Islet precursor cell (in vitro differentiated cells): ENCODE data around the gene WWOX.

Source experiments
- DNase-seq: peaks from one replicate; pipeline ENCODE4 v3.0.0-alpha.2; 2018

Gene WWOX

DNA sequence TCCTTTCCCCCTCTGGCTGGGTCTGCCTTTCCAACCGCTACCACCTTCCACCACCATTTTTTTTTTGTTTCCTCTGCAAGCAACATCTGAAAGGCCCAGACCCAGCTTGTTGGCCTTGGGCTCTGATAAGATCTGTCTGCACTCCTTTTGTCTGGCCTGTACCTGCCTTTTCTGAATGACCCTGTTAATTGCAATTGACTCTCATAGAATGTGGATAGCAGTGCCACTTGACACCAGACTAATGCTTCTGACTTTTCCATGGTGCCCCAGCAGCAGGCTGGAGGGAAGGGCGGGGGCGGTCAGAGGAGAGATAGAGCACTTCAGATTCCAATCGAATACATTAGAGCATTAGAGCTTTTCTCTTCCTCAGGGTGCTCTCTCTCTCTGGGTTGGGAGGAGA is 538.9 kb downstream of the WWOX start:
- peak; percentile 93 for DNase-seq

DNA sequence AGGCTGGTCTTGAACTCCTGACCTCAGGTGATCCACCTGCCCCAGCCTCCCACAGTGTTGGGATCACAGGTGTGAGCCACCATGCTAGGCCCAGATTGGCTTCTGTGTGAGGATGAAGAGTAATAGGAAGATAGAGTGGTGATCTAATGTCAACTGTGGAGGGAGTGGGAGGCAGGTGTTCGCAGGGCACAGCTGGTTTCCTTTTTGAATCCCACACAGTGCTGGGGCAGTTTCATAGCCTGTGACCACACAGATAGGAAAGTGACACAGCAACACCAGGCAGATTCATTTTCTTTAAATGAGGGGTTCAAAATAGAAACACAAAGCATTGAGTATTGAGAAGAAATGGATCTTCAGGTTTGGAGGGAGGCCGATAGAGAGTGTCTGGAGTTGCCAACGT is 540.3 kb downstream of the WWOX start:
- no peak for DNase-seq

DNA sequence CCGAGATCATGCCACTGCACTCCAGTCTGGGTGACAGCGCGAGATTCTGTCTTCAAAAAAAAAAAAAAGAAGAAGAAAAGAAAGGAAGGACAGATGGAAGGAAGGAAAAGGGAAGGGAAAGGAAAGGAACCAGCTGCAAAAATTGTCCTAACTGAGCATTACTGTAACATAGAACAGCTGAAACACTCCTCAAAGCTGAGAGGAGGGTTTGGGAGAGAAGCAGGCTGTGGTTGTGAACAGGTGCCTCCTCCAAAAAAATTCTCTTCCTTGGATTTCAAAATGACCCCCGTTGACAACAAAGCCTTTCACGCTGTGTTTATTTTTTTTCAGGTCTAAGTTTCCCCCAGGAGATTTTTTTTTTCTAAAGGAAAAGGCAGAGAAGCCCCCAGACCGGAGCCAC is 541.4 kb downstream of the WWOX start:
- DNase-seq = no peak

DNA sequence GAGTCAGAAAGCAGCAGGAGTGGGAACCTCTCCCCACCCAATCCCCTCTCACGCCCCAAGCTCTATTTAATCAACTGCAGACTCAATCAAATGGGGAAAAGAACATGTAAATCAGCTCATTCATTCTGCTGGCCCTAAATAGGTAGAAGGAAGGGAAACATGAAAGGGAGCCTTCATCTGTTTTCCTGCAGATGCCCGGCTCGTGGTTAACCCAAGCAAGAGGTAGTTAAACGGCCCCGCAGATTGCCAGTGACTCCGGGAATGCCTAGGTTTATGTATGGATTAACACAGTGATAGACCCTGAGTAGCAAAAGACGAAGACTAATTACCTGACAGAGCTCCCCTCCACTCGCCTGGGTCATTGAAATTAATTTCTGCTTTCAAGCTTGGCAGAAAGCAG is 542.0 kb downstream of the WWOX start:
- peak; percentile 77 for DNase-seq

DNA sequence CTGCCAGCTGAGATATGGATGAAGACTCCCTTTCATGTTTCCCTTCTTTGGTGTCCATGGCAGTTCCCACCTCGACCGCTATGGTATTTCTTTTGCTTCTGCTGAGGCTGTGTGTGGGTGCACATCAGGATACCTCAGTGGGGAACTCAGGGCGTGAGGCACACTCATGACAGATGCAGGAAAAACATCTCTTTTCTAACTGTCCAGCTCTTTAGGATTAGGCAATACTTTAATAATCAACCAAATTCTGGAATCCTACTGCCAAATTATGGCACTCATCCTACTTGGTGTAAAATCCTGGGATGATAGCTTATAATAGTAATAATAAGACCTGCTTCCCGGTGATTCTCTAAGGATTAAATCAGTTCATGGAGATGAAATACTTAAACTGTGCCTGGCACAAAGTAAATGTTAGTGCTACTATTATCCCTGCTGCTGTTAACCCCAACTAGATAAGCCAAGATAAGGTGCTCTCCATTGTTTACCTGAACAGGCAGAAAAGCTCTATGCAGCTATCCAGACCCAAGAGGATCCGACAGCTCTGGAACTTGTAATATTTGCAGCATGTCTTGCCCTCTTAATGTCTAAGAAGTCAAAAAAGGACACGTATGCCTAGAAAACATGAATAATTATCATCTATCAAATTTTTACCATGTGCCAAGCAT is 543.3 kb downstream of the WWOX start:
- DNase-seq = no peak

DNA sequence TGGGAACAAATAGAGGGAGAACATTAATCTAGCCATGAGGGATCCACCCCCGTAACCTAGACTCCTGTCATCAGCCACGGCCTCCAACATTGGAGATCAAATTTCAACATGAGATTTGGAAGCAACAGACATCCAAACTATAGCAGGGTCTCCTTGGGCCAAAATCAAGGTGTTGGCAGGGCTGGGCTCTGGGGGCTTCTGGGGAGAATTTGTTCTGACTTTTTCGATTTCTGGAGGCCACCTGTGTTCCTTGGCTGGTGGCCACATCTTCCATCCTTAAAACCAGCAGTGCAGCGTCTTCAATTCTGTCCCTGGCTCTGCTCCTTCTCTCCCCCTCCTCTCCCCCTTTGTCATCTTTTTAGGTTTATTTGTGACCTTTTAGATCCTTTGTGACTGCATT is 546.2 kb downstream of the WWOX start:
- DNase-seq = no peak

DNA sequence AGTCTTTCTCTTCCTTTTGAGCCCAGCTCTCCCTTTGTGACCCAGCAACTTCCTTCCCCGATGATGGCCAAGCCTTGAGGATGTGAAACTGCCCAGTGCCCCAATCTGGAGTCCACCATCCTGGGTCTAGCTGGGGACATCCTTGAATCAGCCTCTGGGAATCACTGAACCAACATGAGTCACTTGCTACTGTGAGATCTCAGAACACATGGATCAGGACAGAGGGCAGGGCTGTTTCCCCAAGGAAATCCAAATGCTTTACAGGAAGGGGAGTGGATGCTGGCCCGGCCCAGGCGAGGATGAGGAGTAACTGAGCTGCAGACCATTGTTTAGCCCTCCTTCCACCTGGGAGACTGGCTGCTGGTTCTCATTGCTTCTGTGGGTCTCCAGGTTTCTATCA is 547.6 kb downstream of the WWOX start:
- DNase-seq = no peak

DNA sequence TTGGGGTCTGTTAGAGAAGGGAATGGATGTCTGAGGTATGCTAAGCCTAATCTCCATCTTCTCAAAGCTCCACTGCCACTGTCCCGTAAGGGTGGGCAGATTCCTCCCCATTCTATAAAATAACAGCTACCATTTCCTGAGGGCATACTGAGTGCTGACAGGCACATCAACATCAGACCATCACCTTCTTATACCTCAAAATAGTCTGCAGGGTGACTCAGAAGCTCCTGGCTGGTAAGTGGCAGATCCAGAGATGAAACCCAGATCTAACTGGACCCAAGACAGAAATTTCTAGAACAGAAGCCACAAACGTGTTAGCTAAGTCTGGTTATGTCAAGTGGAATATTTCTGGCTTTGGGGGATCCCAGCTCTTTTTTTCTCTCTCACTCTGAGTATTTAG is 548.0 kb downstream of the WWOX start:
- DNase-seq = no peak

DNA sequence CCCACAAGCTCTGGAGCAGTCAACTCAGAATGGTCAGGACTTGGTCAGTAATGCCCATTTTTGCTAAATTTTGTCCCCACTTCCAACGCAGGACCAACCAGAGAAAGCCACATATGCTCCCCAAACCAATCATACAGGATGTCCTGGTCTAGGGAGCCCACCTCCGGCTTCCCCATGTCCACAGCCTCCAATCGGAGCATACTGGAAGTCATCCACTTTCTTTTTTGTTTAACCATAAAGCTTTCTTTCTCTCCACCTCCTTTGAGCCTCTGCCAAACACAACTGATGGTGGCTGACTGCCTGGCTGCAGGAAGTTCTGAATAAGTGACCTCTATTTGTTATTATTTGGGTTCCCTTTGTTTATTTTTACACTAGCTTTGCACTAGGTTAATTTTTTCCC is 549.1 kb downstream of the WWOX start:
- DNase-seq = no peak

DNA sequence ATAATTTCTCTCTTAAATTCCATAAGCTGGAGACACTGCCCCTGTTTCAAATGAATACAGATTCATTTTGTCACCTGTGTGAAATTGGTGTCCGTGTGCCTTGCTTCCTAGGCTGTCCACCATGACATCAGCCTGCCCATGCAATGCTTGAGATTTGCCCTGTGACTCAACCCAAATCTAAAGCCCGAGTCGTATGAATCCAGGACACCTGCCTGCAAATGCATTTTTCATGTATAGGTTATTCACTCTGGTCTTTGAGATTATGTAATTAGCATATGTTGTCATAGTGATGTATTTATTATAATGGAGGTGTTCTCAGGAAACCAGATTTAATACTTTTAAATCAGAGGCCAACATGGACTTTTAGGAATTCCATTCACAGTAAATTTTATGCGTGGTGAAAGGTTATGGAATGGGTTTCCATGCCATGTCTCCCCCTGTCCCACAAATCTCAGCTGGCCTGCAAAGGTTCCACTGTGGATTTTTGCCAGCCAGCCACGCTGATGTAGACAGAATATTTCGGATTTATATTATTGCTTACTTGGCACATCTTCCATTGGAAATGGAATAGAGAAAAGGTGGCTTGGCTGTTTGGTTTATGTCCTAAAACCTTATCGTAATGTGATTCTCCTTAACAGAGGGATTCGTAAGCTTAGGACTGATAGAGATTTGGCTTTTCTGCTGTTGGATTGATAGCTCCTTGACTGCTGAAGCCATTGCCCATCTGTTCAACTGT is 551.1 kb downstream of the WWOX start:
- DNase-seq = no peak

DNA sequence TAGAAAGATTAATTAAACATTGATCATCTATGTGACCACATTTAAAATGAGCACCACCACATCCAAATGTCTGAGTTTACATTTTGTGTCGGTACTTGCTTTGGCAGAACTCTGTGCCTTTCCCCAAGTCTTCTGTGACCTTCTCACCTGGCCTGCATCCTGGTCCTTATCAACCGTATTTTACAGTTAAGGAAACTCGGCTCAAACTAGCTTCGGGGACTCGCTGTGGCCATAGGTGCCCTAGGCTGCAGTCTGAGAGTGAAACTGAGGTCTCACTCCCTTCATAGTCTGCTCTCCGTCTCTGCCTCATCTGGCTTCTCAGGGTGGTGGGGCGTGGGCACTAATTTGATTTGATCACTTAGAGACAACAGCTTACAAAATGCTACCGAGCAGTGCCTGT is 555.5 kb downstream of the WWOX start:
- no peak for DNase-seq

DNA sequence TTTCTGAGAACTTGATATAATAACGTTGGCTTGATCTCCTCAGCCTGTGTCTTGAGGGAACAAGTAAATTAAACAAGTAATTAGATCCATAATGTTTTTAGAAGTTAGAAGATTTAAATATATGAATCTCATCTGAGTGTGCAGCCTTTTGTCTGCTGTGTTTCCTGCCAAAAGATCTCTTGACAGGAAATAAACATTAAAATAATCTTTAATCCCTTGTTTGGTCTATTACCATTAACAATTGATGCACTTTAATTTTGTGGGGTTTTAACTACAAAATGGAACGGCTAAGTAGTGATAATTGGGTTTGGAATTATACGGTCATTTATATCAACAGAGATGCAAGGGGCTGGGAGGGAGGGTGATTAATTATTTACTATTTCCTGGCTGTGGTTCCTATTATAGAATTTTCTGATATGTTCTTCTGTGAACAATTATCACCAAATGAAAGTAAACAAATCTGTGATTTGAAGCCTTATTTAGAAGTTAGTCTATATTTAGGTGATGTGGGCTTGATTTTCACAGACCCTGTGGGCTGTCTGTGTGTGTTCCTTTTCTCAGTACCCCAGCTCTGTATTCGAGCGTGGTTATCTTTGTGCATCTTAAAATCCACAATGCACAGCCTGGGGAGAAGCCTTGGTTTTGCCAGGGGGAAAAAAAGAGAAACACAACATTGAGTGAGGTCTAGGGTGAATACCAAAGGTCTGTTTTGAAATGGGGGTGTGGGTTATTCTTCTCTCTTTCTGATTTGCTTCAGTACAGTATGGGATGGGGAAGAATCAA is 556.1 kb downstream of the WWOX start:
- peak; percentile 28 for DNase-seq

DNA sequence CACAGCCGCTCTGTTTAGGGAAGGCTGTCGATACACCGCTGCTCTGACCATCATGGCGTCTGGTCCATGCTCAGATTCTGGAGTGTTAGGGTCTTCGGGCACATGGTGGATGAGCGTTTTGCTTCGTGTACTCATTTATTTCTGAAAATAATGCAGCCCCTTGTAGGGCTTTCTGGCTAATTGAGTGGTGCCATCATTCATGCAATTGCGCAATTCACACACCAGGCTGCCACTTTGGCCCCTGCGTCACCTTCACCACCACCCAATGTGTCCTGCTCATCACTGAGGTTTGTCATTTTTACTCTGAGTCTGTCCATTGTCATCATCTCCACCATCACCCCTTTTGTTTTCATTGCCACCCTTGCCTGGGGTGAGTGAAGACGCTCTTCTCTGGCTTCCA is 557.4 kb downstream of the WWOX start:
- no peak for DNase-seq

DNA sequence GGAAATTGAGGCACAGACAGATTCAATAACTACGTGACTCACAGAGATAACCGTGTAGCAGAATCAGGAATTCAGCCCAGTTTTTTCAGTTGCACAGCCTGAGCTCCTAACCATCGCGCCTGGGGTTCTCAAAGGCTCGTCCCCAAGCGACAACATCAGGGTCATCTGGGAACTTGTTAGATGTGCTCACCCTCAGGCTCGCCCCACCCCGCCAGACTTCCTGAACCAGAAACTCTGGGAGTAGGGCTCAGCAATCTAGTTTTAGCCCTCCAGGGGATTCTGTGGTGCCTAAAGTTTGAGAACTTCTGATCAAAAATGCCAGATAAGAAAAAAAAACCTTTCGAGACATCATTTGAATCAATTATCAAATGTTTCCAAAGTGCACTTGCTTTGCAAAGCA is 559.8 kb downstream of the WWOX start:
- peak; percentile 89 for DNase-seq

DNA sequence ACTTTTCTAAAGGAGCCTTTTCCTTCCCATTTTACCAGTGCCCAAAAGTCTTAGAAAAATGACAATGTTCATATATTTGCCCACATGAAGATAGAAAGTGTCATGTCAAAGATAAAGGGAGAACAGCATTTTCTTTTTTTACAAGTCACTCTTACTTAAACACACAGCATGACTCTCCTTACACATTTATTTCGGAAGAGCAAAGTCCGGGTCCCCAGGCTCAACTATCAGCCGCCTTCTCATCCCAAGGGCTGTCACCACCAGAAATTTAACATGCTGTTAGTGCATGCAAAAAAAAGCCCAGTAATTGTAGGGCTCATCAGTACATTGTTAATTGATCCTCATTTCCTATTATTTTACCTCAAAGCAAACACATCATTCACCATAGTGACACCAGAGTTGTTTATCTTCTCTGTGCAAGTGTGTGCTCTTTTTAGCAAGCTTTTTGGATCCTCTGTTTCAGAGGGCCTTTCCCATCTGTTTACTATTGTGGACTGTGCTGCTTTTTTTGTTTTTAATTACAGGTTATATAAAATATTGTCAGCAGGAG is 560.3 kb downstream of the WWOX start:
- DNase-seq = no peak

DNA sequence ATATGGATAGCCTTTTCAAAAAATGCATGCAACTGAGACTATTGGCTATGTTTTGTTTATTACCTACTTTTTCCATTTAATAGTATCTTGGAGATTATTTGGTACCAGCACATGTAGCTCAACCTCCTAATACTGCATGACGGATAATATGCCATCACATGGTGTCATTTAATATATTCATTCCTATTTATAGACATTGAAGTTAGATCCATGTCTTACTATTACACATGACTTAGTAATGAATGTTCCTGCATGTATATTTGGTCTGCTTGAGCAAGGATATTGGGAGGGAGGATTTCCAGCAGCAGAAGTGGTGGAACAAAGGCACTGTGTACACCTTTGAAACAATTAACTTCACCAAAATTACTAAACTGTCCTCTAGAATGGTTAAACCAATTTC is 561.3 kb downstream of the WWOX start:
- no peak for DNase-seq

DNA sequence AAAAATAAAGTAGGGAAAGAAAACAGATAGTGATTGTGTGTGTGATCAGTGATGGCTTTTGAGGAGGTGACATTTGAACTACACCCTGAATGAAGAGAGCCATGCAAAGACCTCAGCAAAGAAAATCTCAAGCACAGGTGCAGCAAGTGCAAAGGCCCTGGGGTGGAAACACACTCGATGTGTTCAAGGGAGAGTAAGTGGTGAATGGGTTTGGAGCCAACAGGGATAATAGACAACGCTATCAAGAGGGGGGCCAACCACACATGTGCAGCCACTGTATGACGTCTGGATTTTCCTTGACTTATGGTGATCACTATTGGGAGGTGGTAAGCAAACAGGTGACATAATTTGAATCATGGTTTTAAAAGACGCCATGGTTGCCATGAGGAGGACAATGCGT is 564.2 kb downstream of the WWOX start:
- no peak for DNase-seq

DNA sequence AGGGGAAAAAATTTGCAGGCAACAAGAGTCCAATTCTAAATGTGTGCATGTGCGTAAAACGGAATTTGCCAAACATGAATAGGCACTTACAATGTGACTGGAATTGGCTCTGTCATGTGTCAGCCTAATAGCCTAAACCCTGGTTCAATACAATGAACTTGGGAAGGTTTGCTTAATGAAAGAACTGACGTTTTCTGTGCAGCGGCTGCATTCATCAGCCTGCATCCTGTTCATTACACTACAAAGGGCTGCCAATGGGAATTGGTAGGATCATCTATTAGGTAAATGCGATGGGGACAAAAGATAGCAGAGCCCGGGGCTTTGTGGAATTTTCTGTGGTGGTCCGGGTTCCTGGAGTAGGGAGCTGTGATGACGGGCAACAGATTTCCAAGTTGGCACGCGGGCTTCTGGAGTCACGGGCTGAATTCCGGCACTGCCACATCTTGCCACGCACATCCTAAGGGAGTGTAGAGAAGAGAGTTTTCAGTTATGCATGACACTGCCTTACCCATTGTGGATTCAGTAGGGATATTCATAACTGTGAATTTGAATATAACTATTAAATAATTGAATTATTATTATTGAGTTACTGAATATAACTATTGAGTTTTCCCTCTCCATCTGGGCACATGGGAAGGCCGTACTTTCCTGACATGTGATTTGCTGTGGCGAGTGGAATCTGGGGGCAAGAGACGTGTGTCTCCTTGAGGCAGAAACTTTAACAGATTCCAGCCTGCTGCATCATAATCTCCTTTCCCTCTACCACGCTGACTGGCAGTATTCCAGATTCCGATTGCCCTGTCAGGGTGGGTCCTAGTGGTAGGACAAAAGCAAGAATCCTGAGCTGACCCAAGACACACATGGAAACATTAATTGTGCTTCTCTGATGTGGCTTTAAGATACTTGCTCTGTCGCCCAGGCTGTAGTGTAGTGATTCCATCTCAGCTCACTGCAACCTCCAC is 565.6 kb downstream of the WWOX start:
- DNase-seq = no peak

DNA sequence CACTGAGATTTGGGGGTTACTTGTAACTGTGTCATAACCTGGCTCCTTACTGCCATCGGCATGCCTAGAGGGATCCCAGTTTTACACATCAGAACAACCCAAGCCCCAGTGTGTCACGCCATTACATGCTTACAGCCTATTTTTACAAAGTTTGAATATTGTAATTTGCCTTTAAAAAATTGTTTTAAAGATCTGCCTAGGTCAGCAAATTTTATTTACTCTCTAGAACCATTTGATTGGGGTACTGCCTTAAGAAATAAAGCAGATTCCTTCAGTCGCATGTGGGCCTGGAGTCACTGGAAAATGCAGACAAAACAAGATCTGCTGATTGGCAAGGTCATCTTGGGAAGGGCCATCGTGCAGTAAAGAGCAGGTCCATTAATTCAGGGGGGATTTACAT is 566.9 kb downstream of the WWOX start:
- DNase-seq = no peak

DNA sequence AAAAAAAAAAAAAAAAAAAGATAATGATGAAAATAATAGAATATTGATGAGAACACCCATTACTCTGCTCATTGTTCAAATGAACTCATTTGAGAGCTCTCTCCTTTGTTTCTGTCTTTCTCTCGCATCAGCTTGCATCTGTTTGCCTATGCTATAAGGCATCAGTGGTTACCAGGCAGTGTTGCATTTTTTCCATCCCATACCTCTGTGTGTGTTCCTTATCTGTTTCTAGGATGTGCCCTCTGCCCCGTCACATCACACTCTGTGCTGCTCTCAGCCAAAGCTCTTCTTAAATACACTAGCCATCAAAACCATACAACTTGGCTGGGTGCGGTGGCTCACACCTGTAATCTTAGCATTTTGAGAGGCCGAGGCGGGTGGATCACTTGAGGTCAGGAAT is 568.2 kb downstream of the WWOX start:
- DNase-seq = no peak

DNA sequence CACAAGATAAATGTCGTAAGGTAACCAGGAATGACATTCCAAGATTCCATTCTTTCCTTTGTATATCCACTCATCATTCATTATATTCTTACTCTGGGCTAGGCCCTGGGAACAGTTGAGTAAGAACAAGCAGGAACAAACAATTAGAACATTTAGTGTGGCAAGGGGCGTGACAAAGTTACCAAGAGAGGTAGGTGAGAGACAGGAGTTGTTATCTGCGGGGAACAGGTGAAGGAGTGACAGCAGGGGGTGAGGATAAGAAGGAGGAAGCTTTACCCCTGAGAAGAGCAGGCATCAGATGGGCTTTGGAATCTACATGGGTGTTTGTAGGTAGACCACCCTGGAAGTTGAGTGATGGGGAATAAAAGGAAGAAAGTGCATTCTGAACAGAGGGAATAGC is 568.9 kb downstream of the WWOX start:
- no peak for DNase-seq

DNA sequence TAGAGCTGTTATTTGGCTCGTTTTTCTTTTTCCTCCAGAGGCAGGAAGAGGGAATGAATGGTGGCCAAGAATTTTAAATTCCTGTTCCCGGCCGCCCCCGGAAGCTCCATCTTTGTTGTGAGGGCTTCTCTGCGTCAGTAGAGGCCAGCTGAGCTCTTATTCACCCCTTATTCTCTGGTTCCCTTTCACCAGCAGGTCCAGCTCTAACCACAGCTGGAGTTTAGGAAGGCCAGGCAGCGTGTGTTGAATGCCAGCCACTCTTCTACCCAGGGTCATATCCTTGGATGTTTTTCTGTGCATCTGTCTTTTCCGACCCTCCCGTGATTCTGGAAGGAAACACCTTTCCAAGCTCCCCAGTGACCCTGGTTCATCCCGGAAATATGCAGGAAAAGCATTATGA is 570.5 kb downstream of the WWOX start:
- no peak for DNase-seq
